Transverse colon (tissue), 4 donors: Measurements from ENCODE around the gene KCTD15. TPM values are rescaled to one million over a fixed set of nuclear protein-coding genes. Genes with fewer than 3 reads are reported as not detected.

Experiments
- DNase-seq: peaks from one replicate; pipeline ENCODE4 v3.0.0-alpha.2; 2019
- H3K27ac ChIP-seq, 4 donors: fragments of 200-600 bp; sonication (generic); 2 replicates each; pipeline ENCODE4 v1.5.1; 2016 to 2018; ENCODE audit warnings: inconsistent platforms in 4 of 4
- H3K27me3 ChIP-seq: fragments of 200-600 bp; sonication (generic); 2 replicates; pipeline ENCODE4 v1.5.1; 2017; ENCODE audit warnings: inconsistent platforms
- H3K36me3 ChIP-seq, 4 donors: fragments of 200-600 bp; sonication (generic); 2 replicates each; pipeline ENCODE4 v1.5.1; 2017 to 2019; ENCODE audit warnings: inconsistent platforms in 4 of 4
- H3K4me1 ChIP-seq, 4 donors: fragments of 200-600 bp; sonication (generic); 2 replicates each; pipeline ENCODE4 v1.5.1; 2017 to 2020; ENCODE audit warnings: inconsistent platforms in 4 of 4
- H3K4me3 ChIP-seq, 4 donors: fragments of 200-600 bp; sonication (generic); 1 replicate in 1 of 4; 2 replicates in 3 of 4; pipeline versions ENCODE4 v1.5.1 to v1.6.1; 2017 to 2019; ENCODE audit warnings: inconsistent platforms in 4 of 4
- H3K9me3 ChIP-seq, 2 donors: fragments of 200-600 bp; sonication (generic); 2 replicates each; pipeline ENCODE4 v1.5.1; 2017 to 2019; ENCODE audit warnings: inconsistent platforms in 2 of 2
- EP300 ChIP-seq: sonication (generic); formaldehyde crosslinking; IDR thresholded peaks from one replicate; pipeline ENCODE4 v1.6.1; 2017; ENCODE audit warnings: antibody characterized with exemption, low read depth
- POLR2A ChIP-seq: fragments of 450-650 bp; IDR thresholded peaks from one replicate; pipeline ENCODE4 v1.6.1; 2016; ENCODE audit warnings: antibody characterized with exemption, mild to moderate bottlenecking, moderate library complexity
- POLR2AphosphoS5 ChIP-seq, 3 donors: sonication (generic); formaldehyde crosslinking; IDR thresholded peaks; one replicate each; pipeline ENCODE4 v1.6.1; 2016; ENCODE audit warnings: antibody characterized with exemption in 3 of 3
- WGBS, 2 donors: methylation state at CpG; one replicate each; pipeline ENCODE4 v1.1.5; 2018; ENCODE audit warnings: low coverage in 1 of 2; 5-methylcytosine and 5-hydroxymethylcytosine counted together
- in situ Hi-C, 4 donors: fragments of 200-750 bp; cut with MboI; loops; one replicate each; pipeline versions ENCODE4 v1.15.0 to v1.15.1; 2017; ENCODE audit warnings: low sequenced_read_pairs in 3 of 4, low pct_ligation_motif_present in 1 of 4, low pct_unique_long_range_greater_than_20kb in 1 of 4
- intact Hi-C: fragments of 100-400 bp; cut with DNase I; formaldehyde crosslinking; loops from one replicate; pipeline ENCODE4 v1.15.1; 2023; ENCODE audit warnings: low total_unique reads
- total RNA-seq, 4 donors: library from RNA; depleted of rRNA; stranded (reverse); fragments of >200 nt; gene quantifications; one replicate each; pipeline ENCODE4 v1.1.0, GENCODE V29; 2016
- TF ChIP-seq, protein P1 (sequence below), 5 experiments: fragments of 200-600 bp in 3 of 5; fragments of 450-650 bp in 2 of 5; sonication (generic) in 3 of 5; IDR thresholded peaks; 1 replicate in 2 of 5; 2 replicates in 3 of 5; pipeline ENCODE4 v1.5.1; 2016 to 2017; ENCODE audit warnings: antibody characterized with exemption in 5 of 5, inconsistent platforms in 3 of 5, mild to moderate bottlenecking in 2 of 5, moderate library complexity in 1 of 5

Gene KCTD15
- total RNA-seq, 4 donors from 2014 or later, result 28.5 to 158 (median 39.2) TPM

DNA sequence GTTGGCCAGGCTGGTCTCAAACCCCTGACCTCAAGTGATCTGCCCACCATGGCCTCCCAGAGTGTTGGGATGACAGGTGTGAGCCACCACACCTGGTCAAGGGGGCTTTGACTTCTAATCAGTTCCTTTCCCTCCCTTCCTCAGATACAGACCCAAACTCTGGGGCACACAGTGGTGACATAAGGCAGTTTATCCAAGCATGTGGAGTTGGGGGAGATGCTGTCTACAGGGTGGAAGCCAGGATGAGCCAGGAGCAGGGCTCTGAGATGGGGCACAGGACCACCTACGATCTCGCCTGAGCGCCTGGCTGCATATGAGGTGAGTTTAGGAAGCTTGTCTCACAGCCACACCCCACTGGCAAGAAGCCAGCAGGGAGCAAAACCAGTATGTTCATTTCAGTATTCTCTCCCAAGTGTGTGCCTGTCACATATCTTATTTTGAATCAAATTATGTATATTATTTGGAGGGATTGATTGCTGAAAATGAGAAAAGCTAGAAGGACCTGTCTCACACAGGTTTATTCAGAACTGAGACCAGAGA lies 67.7 kb downstream of the KCTD15 start:
- Histone ChIP-seq H3K27me3 (peaks cover 8% of the 10 kb centered on the region), H3K9me3 (no peaks in the 10 kb centered on the region), H3K36me3 (no peaks in the 10 kb centered on the region), H3K4me1 (peaks cover 0 to 11% (median 4%) of the 10 kb centered on the region in 4 donors), H3K27ac (no peak overlapping the region), H3K4me3 (no peak overlapping the region)
- intact Hi-C loops, result no loop called here
- TF ChIP-seq POLR2AphosphoS5 (IDR thresholded peaks at IDR 0.05) (no peak), EP300 (no peak), POLR2A (no peak)
- TF ChIP-seq, protein P1, sequence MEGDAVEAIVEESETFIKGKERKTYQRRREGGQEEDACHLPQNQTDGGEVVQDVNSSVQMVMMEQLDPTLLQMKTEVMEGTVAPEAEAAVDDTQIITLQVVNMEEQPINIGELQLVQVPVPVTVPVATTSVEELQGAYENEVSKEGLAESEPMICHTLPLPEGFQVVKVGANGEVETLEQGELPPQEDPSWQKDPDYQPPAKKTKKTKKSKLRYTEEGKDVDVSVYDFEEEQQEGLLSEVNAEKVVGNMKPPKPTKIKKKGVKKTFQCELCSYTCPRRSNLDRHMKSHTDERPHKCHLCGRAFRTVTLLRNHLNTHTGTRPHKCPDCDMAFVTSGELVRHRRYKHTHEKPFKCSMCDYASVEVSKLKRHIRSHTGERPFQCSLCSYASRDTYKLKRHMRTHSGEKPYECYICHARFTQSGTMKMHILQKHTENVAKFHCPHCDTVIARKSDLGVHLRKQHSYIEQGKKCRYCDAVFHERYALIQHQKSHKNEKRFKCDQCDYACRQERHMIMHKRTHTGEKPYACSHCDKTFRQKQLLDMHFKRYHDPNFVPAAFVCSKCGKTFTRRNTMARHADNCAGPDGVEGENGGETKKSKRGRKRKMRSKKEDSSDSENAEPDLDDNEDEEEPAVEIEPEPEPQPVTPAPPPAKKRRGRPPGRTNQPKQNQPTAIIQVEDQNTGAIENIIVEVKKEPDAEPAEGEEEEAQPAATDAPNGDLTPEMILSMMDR (IDR thresholded peaks at IDR 0.05), result no peak
- in situ Hi-C loops, result no loop called here
- DNase-seq, result peak; percentile 32
- 64% methylated on average over 3 of the region's 3 CpGs; no CpG with 5 or more reads in 1 of the 2 donors for WGBS, 2 donors

DNA sequence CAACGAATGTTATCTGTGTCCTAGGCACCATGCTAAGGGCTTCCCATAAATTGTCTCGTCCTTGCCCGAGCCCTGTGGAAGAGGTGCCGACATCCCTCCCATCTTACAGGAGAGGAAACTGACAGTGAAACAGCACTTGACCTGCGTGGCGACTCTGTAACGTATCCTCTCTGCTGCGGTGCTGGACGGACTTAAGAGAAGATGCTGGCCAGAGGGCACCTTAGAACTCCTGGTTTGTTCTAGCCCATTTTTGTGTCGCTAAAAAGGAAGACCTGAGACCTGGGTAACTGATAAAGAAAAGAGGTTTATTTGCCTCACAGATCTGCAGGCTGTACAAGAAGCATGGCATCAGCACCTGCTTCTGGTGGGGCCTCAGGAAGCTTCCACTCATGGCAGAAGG lies 68.6 kb downstream of the KCTD15 start:
- WGBS, 2 donors, result 86 to 87% methylated on average over 7 to 10 of the region's 10 CpGs
- H3K4me3 ChIP-seq, result no peak overlapping the region
- peaks cover 8% of the 10 kb centered on the region for H3K27me3 ChIP-seq
- TF ChIP-seq POLR2A (no peak), EP300 (no peak), POLR2AphosphoS5 (IDR thresholded peaks at IDR 0.05) (no peak)
- TF ChIP-seq, protein P1 (IDR thresholded peaks at IDR 0.05), result no peak
- intact Hi-C loops, result loop anchor here (5.0 kb wide), 1 partner anchor 68 kb away; the partner anchor contains the start of gene KCTD15
- no peaks in the 10 kb centered on the region for H3K9me3 ChIP-seq
- in situ Hi-C loops, result no loop called here
- DNase-seq, result no peak
- peaks cover 0 to 11% (median 4%) of the 10 kb centered on the region in 4 donors for H3K4me1 ChIP-seq
- H3K36me3 ChIP-seq, result no peaks in the 10 kb centered on the region
- no peak overlapping the region for H3K27ac ChIP-seq

Other genes with a start within 250 kb of the KCTD15 start
- not detected for gene CHST8, start 174.9 kb upstream of the KCTD15 start, total RNA-seq